OCI-LY7 (cell line): ENCODE results near the gene TEX2. TPM values are rescaled to one million over a fixed set of nuclear protein-coding genes. Genes with fewer than 3 reads are reported as not detected.

Experiments
- BruUV-seq: library from RNA; stranded (reverse); fragments of 400-500 nt; replicated peaks from 2 replicates; lab custom pipeline; 2021; lab: Mats Ljungman, UMichigan
- CTCF ChIA-PET: fragments of 300-600 bp; sonication (Branson Sonifier 250); formaldehyde crosslinking; loops from one replicate; lab custom pipeline; 2022; ENCODE audit warnings: antibody characterized with exemption; ENCODE audit not compliant: unreplicated experiment; lab: Charles Lee
- POLR2A ChIA-PET: fragments of 300-600 bp; sonication (Branson Sonifier 250); formaldehyde crosslinking; loops from one replicate; lab custom pipeline; 2022; ENCODE audit warnings: antibody characterized with exemption; lab: Charles Lee
- DNase-seq: peaks from one replicate; pipeline ENCODE4 v3.0.0-alpha.2; 2015; ENCODE audit warnings: low spot score
- H2AFZ ChIP-seq: fragments of 200-600 bp; sonication (generic), shearing (Covaris generic); 2 replicates; pipeline ENCODE4 v1.6.1; 2014; ENCODE audit warnings: mild to moderate bottlenecking, antibody characterized with exemption, low read length, moderate library complexity
- H3K27ac ChIP-seq: fragments of 200-600 bp; sonication (generic); 2 replicates; pipeline ENCODE4 v1.5.1; 2014; ENCODE audit warnings: mixed run types, low read depth, mild to moderate bottlenecking, moderate library complexity, low read length, inconsistent platforms; ENCODE audit not compliant: poor library complexity, severe bottlenecking
- H3K36me3 ChIP-seq: fragments of 200-600 bp; sonication (generic); 2 replicates; pipeline ENCODE4 v1.6.1; 2014; ENCODE audit warnings: mild to moderate bottlenecking, antibody characterized with exemption, low read length, moderate library complexity, mixed read lengths; ENCODE audit not compliant: insufficient read depth
- H3K4me1 ChIP-seq: fragments of 200-600 bp; sonication (generic); 2 replicates; pipeline ENCODE4 v1.5.1; 2014; ENCODE audit warnings: mild to moderate bottlenecking, low read length; ENCODE audit not compliant: insufficient read depth, poor library complexity, severe bottlenecking
- H3K4me2 ChIP-seq: fragments of 200-600 bp; sonication (generic); 2 replicates; pipeline ENCODE4 v1.6.1; 2014; ENCODE audit warnings: mild to moderate bottlenecking, low read length
- H3K4me3 ChIP-seq: fragments of 200-600 bp; sonication (generic); 2 replicates; pipeline ENCODE4 v1.5.1; 2014; ENCODE audit warnings: mild to moderate bottlenecking, low read depth, low read length; ENCODE audit not compliant: poor library complexity, severe bottlenecking
- H3K79me2 ChIP-seq: fragments of 200-600 bp; sonication (generic); 2 replicates; pipeline ENCODE4 v1.6.1; 2016; ENCODE audit warnings: low read depth, mild to moderate bottlenecking, low read length, moderate library complexity, mixed read lengths; ENCODE audit not compliant: insufficient read depth
- H3K9me2 ChIP-seq: fragments of 200-600 bp; sonication (generic); 2 replicates; pipeline ENCODE4 v1.6.1; 2016; ENCODE audit warnings: mild to moderate bottlenecking, low read length, mixed read lengths; ENCODE audit not compliant: insufficient read depth
- H3K9me3 ChIP-seq: fragments of 200-600 bp; sonication (generic); 2 replicates; pipeline ENCODE4 v1.6.1; 2014; ENCODE audit warnings: mild to moderate bottlenecking, mixed run types, low read length, mixed read lengths
- H4K20me1 ChIP-seq: fragments of 200-600 bp; sonication (generic); 2 replicates; pipeline ENCODE4 v1.6.1; 2014; ENCODE audit warnings: mild to moderate bottlenecking, antibody characterized with exemption, low read length, moderate library complexity, mixed read lengths; ENCODE audit not compliant: insufficient read depth
- EZH2phosphoT487 ChIP-seq: fragments of 200-600 bp; sonication (generic); IDR thresholded peaks from 2 replicates; pipeline ENCODE4 v1.6.1; 2018; ENCODE audit warnings: low read depth, borderline replicate concordance, mild to moderate bottlenecking, mixed run types, antibody characterized with exemption, low read length, moderate library complexity, mixed read lengths
- intact Hi-C: fragments of 100-400 bp; cut with micrococcal nuclease; formaldehyde crosslinking; loops from one replicate; pipeline ENCODE4 v1.10.0; 2022; ENCODE audit not compliant: unreplicated experiment
- total RNA-seq, 2 experiments: library from RNA; depleted of rRNA in 1 of 2; stranded (reverse); fragments of >200 nt in 1 of 2; shearing (Covaris generic) in 1 of 2; gene quantifications; 2 replicates each; pipeline ENCODE4 v1.2.3, GENCODE V29; 2014 to 2022
- TF ChIP-seq, protein P1 (sequence below): fragments of 200-600 bp; sonication (generic); conservative IDR thresholded peaks from 2 replicates; pipeline ENCODE4 v1.5.1; 2014; ENCODE audit warnings: mild to moderate bottlenecking, antibody characterized with exemption, low read length, moderate library complexity, mixed read lengths

The TEX2 gene
- total RNA-seq, 2 experiments from 2014 or later, result 7.4 to 12.4 TPM

DNA sequence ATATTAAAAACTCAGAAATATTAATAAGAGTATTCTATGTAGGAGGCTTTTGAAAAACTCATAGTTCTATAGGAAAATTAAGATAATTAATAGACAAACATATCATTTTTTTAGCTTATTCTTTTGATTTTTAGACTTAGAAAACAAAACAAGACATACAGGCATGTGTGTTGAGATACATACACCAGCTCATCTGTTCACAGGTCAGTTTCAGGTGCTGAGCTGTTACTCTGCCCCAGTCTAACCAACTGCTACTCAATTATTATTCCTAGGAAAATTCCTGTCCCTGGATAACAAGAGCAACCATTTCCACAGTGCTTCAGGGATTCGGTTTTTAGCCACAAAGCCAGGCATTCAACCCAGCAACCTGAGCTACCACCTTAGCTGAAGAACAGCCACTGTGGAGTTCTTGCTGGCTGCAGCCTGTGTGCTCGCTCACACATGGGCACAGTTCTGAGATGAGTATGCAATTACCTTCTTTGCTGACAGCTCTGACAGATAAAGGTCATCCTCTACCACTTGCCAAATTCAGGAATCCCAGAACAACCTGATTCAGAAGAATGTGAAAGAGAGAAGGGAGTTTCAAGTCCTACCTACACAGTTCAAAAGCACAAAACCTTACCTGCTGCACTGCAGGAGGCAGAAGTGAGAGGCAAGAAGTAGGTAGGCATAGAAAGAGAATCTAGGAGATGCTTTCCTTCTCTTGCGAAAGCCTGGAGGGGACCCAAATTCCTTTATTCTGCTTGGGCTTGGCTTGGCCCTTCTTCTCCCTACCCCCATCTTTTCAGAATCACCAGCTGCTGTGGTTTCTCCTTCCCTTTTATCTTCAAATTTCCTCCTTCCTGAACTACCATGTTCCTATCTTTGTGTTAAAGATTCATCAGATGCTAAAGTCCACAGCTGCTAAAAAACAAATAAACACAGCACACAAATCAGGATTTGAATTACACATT is 62.7 kb downstream of the TEX2 start:
- Histone ChIP-seq H3K36me3 (no peaks in the 10 kb centered on the region), H4K20me1 (no peaks in the 10 kb centered on the region; the same call in 1 of the 2 replicates), H3K4me1 (peaks cover 7% of the 10 kb centered on the region), H3K9me2 (no peaks in the 10 kb centered on the region), H3K27ac (no peak overlapping the region), H2AFZ (no peak overlapping the region), H3K9me3 (no peaks in the 10 kb centered on the region), H3K4me2 (no peak overlapping the region), H3K4me3 (no peak overlapping the region), H3K79me2 (no peaks in the 10 kb centered on the region)
- intact Hi-C loops, result no loop called here
- TF ChIP-seq EZH2phosphoT487, result no peak
- TF ChIP-seq, protein P1, sequence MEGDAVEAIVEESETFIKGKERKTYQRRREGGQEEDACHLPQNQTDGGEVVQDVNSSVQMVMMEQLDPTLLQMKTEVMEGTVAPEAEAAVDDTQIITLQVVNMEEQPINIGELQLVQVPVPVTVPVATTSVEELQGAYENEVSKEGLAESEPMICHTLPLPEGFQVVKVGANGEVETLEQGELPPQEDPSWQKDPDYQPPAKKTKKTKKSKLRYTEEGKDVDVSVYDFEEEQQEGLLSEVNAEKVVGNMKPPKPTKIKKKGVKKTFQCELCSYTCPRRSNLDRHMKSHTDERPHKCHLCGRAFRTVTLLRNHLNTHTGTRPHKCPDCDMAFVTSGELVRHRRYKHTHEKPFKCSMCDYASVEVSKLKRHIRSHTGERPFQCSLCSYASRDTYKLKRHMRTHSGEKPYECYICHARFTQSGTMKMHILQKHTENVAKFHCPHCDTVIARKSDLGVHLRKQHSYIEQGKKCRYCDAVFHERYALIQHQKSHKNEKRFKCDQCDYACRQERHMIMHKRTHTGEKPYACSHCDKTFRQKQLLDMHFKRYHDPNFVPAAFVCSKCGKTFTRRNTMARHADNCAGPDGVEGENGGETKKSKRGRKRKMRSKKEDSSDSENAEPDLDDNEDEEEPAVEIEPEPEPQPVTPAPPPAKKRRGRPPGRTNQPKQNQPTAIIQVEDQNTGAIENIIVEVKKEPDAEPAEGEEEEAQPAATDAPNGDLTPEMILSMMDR, result no peak
- no TSS peak for BruUV-seq
- ChIA-PET POLR2A (interaction anchor here (0.6 kb wide), 2 partner anchors 55 to 491 kb away, joined by 3 read pairs; no protein-coding TSS in a partner anchor), CTCF (interaction anchor here (0.5 kb wide), 1 partner anchor 238 kb away, joined by 5 read pairs; no protein-coding TSS in a partner anchor)
- DNase-seq, result no peak

DNA sequence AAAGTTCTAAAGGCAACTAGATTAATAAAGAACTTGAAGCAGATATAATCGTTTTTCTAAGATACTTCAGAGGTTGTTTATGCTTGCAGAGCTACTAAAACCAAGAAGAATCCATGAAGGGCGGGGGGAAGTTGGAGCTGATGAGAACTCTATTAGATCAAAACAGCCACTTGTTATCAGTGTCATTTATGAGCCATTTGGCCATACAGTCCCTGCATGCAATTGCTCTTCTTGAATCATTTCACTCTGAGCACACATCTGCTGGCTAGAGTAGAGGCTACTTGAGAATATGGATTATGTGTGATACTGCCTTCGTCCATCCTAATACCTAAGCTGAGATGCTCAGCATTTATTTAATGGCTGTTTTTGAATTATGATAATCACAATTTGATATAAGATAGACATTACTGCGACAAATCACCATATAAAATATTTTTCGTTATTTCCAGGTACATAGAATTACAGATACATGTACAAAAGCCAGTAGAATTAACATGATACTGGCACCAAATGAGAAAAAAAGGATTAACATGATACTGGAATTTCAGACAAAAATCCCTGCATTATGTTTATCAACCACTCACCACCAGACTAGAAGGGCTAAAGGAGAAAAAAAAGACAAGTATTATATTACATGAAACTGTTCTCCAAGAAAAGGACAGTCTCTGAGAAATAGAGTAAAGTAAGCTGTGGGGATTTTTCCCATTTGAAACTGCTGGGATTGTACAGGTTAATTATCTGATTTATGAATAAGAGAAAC is 64.5 kb downstream of the TEX2 start:
- no peak for DNase-seq
- CTCF ChIA-PET, result interaction anchor here (0.5 kb wide), 1 partner anchor 262 kb away, joined by 4 read pairs; no protein-coding TSS in a partner anchor
- no peaks in the 10 kb centered on the region for H3K79me2 ChIP-seq

More for the DNA sequence above, 64.5 kb downstream of the TEX2 start:
- Histone ChIP-seq H3K4me3 (no peak overlapping the region), H4K20me1 (no peaks in the 10 kb centered on the region; the same call in 1 of the 2 replicates), H3K9me2 (no peaks in the 10 kb centered on the region), H3K4me2 (no peak overlapping the region), H3K9me3 (no peaks in the 10 kb centered on the region), H3K36me3 (no peaks in the 10 kb centered on the region), H2AFZ (no peak overlapping the region), H3K27ac (no peak overlapping the region), H3K4me1 (peaks cover 7% of the 10 kb centered on the region)
- intact Hi-C loops, result no loop called here
- BruUV-seq, result no TSS peak
- TF ChIP-seq, protein P1, result no peak
- no peak for TF ChIP-seq EZH2phosphoT487
- POLR2A ChIA-PET, result no interaction called here
